PC-3 (cell line): ENCODE results near the gene KCTD11. TPM values are rescaled to one million over a fixed set of nuclear protein-coding genes. Genes with fewer than 3 reads are reported as not detected.

Experiments
- ATAC-seq: fragments of 200-7000 bp; cut with Tn5 transposase; 2 replicates; pipeline ENCODE4 v1.9.1; 2020; ENCODE audit warnings: mild to moderate bottlenecking, moderate library complexity
- BruUV-seq: library from RNA; stranded (reverse); fragments of 400-500 nt; replicated peaks from 2 replicates; lab custom pipeline; 2021; lab: Mats Ljungman, UMichigan
- CTCF ChIA-PET: fragments of 300-600 bp; sonication (Branson Sonifier 250); formaldehyde crosslinking; loops from one replicate; lab custom pipeline; 2022; ENCODE audit warnings: antibody characterized with exemption; lab: Charles Lee
- POLR2A ChIA-PET: fragments of 300-600 bp; sonication (Branson Sonifier 250); formaldehyde crosslinking; loops from one replicate; lab custom pipeline; 2022; ENCODE audit warnings: antibody characterized with exemption; ENCODE audit not compliant: unreplicated experiment; lab: Charles Lee
- DNase-seq: peaks from one replicate; pipeline ENCODE4 v3.0.0-alpha.2; 2015
- H2AFZ ChIP-seq: fragments of 300-600 bp; sonication (generic); 2 replicates; pipeline ENCODE4 v1.6.0; 2016; ENCODE audit warnings: antibody characterized with exemption, low read length
- H3F3A ChIP-seq: fragments of 300-600 bp; sonication (generic); one replicate; pipeline ENCODE4 v1.6.0; 2017; ENCODE audit warnings: antibody characterized with exemption, low read length, control low read depth, mild to moderate bottlenecking; ENCODE audit not compliant: unreplicated experiment
- H3K27ac ChIP-seq: fragments of 300-600 bp; sonication (generic); 2 replicates; pipeline ENCODE4 v1.5.1; 2016; ENCODE audit warnings: mild to moderate bottlenecking, low read length
- H3K27me3 ChIP-seq: fragments of 300-600 bp; sonication (generic); 2 replicates; pipeline ENCODE4 v1.6.1; 2016; ENCODE audit warnings: low read length, mixed read lengths
- H3K36me3 ChIP-seq: fragments of 300-600 bp; sonication (generic); 2 replicates; pipeline ENCODE4 v1.6.1; 2016; ENCODE audit warnings: low read depth, mixed run types, low read length, mixed read lengths
- H3K4me1 ChIP-seq: fragments of 300-600 bp; sonication (generic); 2 replicates; pipeline ENCODE4 v1.5.1; 2016; ENCODE audit warnings: low read length; ENCODE audit not compliant: insufficient read depth
- H3K4me2 ChIP-seq: fragments of 300-600 bp; sonication (generic); 2 replicates; pipeline ENCODE4 v1.6.0; 2016; ENCODE audit warnings: low read length
- H3K4me3 ChIP-seq: fragments of 300-600 bp; sonication (generic); 2 replicates; pipeline ENCODE4 v1.5.1; 2016; ENCODE audit warnings: mild to moderate bottlenecking, low read length, mixed read lengths
- H3K79me2 ChIP-seq: fragments of 300-600 bp; sonication (generic); 2 replicates; pipeline ENCODE4 v1.6.1; 2017; ENCODE audit warnings: low read length, mixed read lengths
- H3K9ac ChIP-seq: fragments of 300-600 bp; sonication (generic); 2 replicates; pipeline ENCODE4 v1.6.0; 2016; ENCODE audit warnings: mild to moderate bottlenecking, low read length
- H3K9me2 ChIP-seq: fragments of 300-600 bp; sonication (generic); replicated peaks from 2 replicates; pipeline ENCODE4 v1.6.1; 2016; ENCODE audit warnings: mixed run types, low read length, mixed read lengths
- H3K9me3 ChIP-seq: fragments of 300-600 bp; sonication (generic); 2 replicates; pipeline ENCODE4 v1.6.1; 2016; ENCODE audit warnings: low read length, mixed read lengths
- H4K20me1 ChIP-seq: fragments of 300-600 bp; sonication (generic); 2 replicates; pipeline ENCODE4 v1.6.1; 2016; ENCODE audit warnings: low read length, mixed read lengths
- CTCF ChIP-seq: fragments of 300-600 bp; sonication (generic); conservative IDR thresholded peaks from 2 replicates; pipeline ENCODE4 v1.5.1; 2017; ENCODE audit warnings: antibody characterized with exemption, low read depth, mild to moderate bottlenecking, low read length
- EZH2 ChIP-seq: fragments of 300-600 bp; sonication (generic); IDR thresholded peaks from one replicate; pipeline ENCODE4 v1.6.1; 2017; ENCODE audit warnings: antibody characterized with exemption, mild to moderate bottlenecking, low read length; ENCODE audit not compliant: unreplicated experiment
- EZH2phosphoT487 ChIP-seq: fragments of 300-600 bp; sonication (generic); IDR thresholded peaks from 2 replicates; pipeline ENCODE4 v1.6.1; 2018; ENCODE audit warnings: mild to moderate bottlenecking, antibody characterized with exemption, low read length, borderline replicate concordance
- intact Hi-C: fragments of 100-400 bp; cut with micrococcal nuclease; formaldehyde crosslinking; loops from 2 replicates; pipeline ENCODE4 v1.9.0; 2023
- total RNA-seq: library from RNA; depleted of rRNA; stranded (reverse); fragments of >200 nt; gene quantifications from 2 replicates; pipeline ENCODE4 v1.2.3, GENCODE V29; 2014

KCTD11 gene
- total RNA-seq, 1 experiment from 2014 or later, result 7.0 TPM

- no peaks in the 10 kb centered on the region for H3K9me2 ChIP-seq
- H3F3A ChIP-seq, result peaks cover 9% of the 10 kb centered on the region
- H2AFZ ChIP-seq, result no peak overlapping the region
- peaks cover 6% of the 10 kb centered on the region for H3K36me3 ChIP-seq
- H3K9ac ChIP-seq, result no peak overlapping the region
- H3K4me2 ChIP-seq, result no peak overlapping the region
- ChIA-PET POLR2A (no interaction called here), CTCF (no interaction called here)
- no TSS peak for BruUV-seq
- H3K4me1 ChIP-seq, result peaks cover 6% of the 10 kb centered on the region; the same call in 1 of the 2 replicates
- no peaks in the 10 kb centered on the region for H3K27me3 ChIP-seq
- DNase-seq, result no peak
- H3K79me2 ChIP-seq, result peaks cover 7% of the 10 kb centered on the region
- TF ChIP-seq EZH2, result no peak
- no peak for TF ChIP-seq CTCF
- TF ChIP-seq EZH2phosphoT487, result no peak
- intact Hi-C loops, result no loop called here
- H3K9me3 ChIP-seq, result no peaks in the 10 kb centered on the region
- no peak overlapping the region for H3K4me3 ChIP-seq
- peaks cover 15% of the 10 kb centered on the region; the same call in 1 of the 2 replicates for H4K20me1 ChIP-seq
- no peak overlapping the region for H3K27ac ChIP-seq
- ATAC-seq, result no peak
Measured at GRCh38 chr17:7317161-7317803, 34.7 kb upstream of the KCTD11 start.

- CTCF ChIA-PET, result no interaction called here
- H3K79me2 ChIP-seq, result no peaks in the 10 kb centered on the region; the same call in 1 of the 2 replicates
- no peak overlapping the region for H3K9ac ChIP-seq
- H3K9me3 ChIP-seq, result no peaks in the 10 kb centered on the region
- peaks cover 5% of the 10 kb centered on the region; the same call in 1 of the 2 replicates for H4K20me1 ChIP-seq
- no peak overlapping the region for H3K4me2 ChIP-seq
- peaks cover 3% of the 10 kb centered on the region; the same call in 1 of the 2 replicates for H3K36me3 ChIP-seq
- H3K4me1 ChIP-seq, result peaks cover 6% of the 10 kb centered on the region; the same call in 1 of the 2 replicates
- ATAC-seq (no peak), DNase-seq (no peak)
- H3F3A ChIP-seq, result peaks cover 3% of the 10 kb centered on the region
- no TSS peak for BruUV-seq
- intact Hi-C loops, result no loop called here
- H3K4me3 ChIP-seq, result no peak overlapping the region
- no peaks in the 10 kb centered on the region for H3K9me2 ChIP-seq
- no peaks in the 10 kb centered on the region for H3K27me3 ChIP-seq
- POLR2A ChIA-PET, result no interaction called here
- TF ChIP-seq EZH2 (no peak), EZH2phosphoT487 (no peak), CTCF (no peak)
- H3K27ac ChIP-seq, result no peak overlapping the region
- H2AFZ ChIP-seq, result no peak overlapping the region
Measured at GRCh38 chr17:7318121-7318860, 33.7 kb upstream of the KCTD11 start.

GRCh38 chr17:7321466-7321865 lies 30.5 kb upstream of the KCTD11 start:
- Histone ChIP-seq H3K4me3 (no peak overlapping the region), H3K9me3 (no peaks in the 10 kb centered on the region), H3K4me2 (no peak overlapping the region), H3K79me2 (no peaks in the 10 kb centered on the region), H3K36me3 (peaks cover 11% of the 10 kb centered on the region; the same call in 1 of the 2 replicates), H2AFZ (no peak overlapping the region), H3F3A (no peaks in the 10 kb centered on the region), H3K27me3 (no peaks in the 10 kb centered on the region), H3K27ac (no peak overlapping the region), H4K20me1 (no peaks in the 10 kb centered on the region), H3K9ac (no peak overlapping the region), H3K4me1 (no peaks in the 10 kb centered on the region), H3K9me2 (no peaks in the 10 kb centered on the region)
- POLR2A ChIA-PET, result no interaction called here
- no peak for TF ChIP-seq EZH2
- no peak for TF ChIP-seq CTCF
- TF ChIP-seq EZH2phosphoT487, result no peak
- intact Hi-C loops, result no loop called here
- no peak for ATAC-seq
- BruUV-seq, result no TSS peak
- CTCF ChIA-PET, result no interaction called here
- DNase-seq, result no peak
